Karpas-422 (cell line): ENCODE results near the gene SERINC5. TPM values are rescaled to one million over a fixed set of nuclear protein-coding genes. Genes with fewer than 3 reads are reported as not detected.

ENCODE experiments used
- DNase-seq: peaks from one replicate; pipeline ENCODE4 v3.0.0-alpha.2; 2015
- H2AFZ ChIP-seq: fragments of 200-600 bp; sonication (generic); 2 replicates; pipeline ENCODE4 v1.6.1; 2014; ENCODE audit warnings: antibody characterized with exemption, low read length, mixed read lengths
- H3K27ac ChIP-seq: fragments of 200-600 bp; sonication (generic); 2 replicates; pipeline ENCODE4 v1.5.1; 2014; ENCODE audit warnings: mild to moderate bottlenecking, low read length, moderate library complexity
- H3K27me3 ChIP-seq: fragments of 200-600 bp; sonication (generic); 2 replicates; pipeline ENCODE4 v1.6.1; 2014; ENCODE audit warnings: low read length, mixed read lengths
- H3K36me3 ChIP-seq: fragments of 200-600 bp; sonication (generic); 2 replicates; pipeline ENCODE4 v1.6.1; 2014; ENCODE audit warnings: low read length, mixed read lengths; ENCODE audit not compliant: insufficient read depth
- H3K4me1 ChIP-seq: fragments of 200-600 bp; sonication (generic); 2 replicates; pipeline ENCODE4 v1.6.1; 2014; ENCODE audit warnings: mild to moderate bottlenecking, low read length, mixed read lengths
- H3K4me2 ChIP-seq: fragments of 200-600 bp; sonication (generic); 2 replicates; pipeline ENCODE4 v1.6.1; 2014; ENCODE audit warnings: low read length, low read depth, mild to moderate bottlenecking; ENCODE audit not compliant: poor library complexity, severe bottlenecking
- H3K4me3 ChIP-seq: fragments of 200-600 bp; sonication (generic); 2 replicates; pipeline ENCODE4 v1.5.1; 2014; ENCODE audit warnings: mild to moderate bottlenecking, antibody characterized with exemption, low read length, mixed read lengths
- H3K79me2 ChIP-seq: fragments of 200-600 bp; sonication (generic); 2 replicates; pipeline ENCODE4 v1.6.1; 2014; ENCODE audit warnings: mild to moderate bottlenecking, low read length, mixed read lengths
- H3K9ac ChIP-seq: fragments of 200-600 bp; sonication (generic); 2 replicates; pipeline ENCODE4 v1.6.0; 2014; ENCODE audit warnings: low read length
- H3K9me2 ChIP-seq: fragments of 200-600 bp; sonication (generic), shearing (Covaris generic); replicated peaks from 2 replicates; pipeline ENCODE4 v1.6.0; 2014; ENCODE audit warnings: mild to moderate bottlenecking, low read length, moderate library complexity; ENCODE audit not compliant: insufficient read depth
- H3K9me3 ChIP-seq: fragments of 300-700, 200-600 bp; sonication (generic); 2 replicates; pipeline ENCODE4 v1.6.1; 2014; ENCODE audit warnings: low read length, mixed read lengths
- H4K20me1 ChIP-seq: fragments of 200-600 bp; sonication (generic); 2 replicates; pipeline ENCODE4 v1.6.1; 2014; ENCODE audit warnings: mild to moderate bottlenecking, antibody characterized with exemption, low read length, low read depth; ENCODE audit not compliant: insufficient read depth
- total RNA-seq: library from RNA; depleted of rRNA; stranded (reverse); fragments of >200 nt; shearing (Covaris generic); gene quantifications from 2 replicates; pipeline ENCODE4 v1.2.3, GENCODE V29; 2014; ENCODE audit warnings: low replicate concordance

Gene SERINC5
- total RNA-seq, 1 experiment from 2014 or later = 4.4 TPM

- H3K27me3 ChIP-seq = no peaks in the 10 kb centered on the region
- no peak overlapping the region for H3K4me3 ChIP-seq
- H4K20me1 ChIP-seq = peaks cover 3% of the 10 kb centered on the region; the same call in 1 of the 2 replicates
- H3K79me2 ChIP-seq = no peaks in the 10 kb centered on the region
- no peak overlapping the region for H2AFZ ChIP-seq
- no peaks in the 10 kb centered on the region for H3K9me2 ChIP-seq
- no peak overlapping the region for H3K4me2 ChIP-seq
- no peak for DNase-seq
- H3K4me1 ChIP-seq = peaks cover 41% of the 10 kb centered on the region
- H3K36me3 ChIP-seq = no peaks in the 10 kb centered on the region
- no peak overlapping the region for H3K9ac ChIP-seq
- no peak overlapping the region for H3K27ac ChIP-seq
- no peaks in the 10 kb centered on the region for H3K9me3 ChIP-seq
Observed at GRCh38 chr5:80250801-80251200, 5.0 kb downstream of the SERINC5 start.

GRCh38 chr5:80249901-80250300, 5.9 kb downstream of the SERINC5 start:
- H3K9me3 ChIP-seq = no peaks in the 10 kb centered on the region
- no peak overlapping the region for H3K27ac ChIP-seq
- no peaks in the 10 kb centered on the region for H3K79me2 ChIP-seq
- peaks cover 3% of the 10 kb centered on the region; the same call in 1 of the 2 replicates for H4K20me1 ChIP-seq
- H2AFZ ChIP-seq = no peak overlapping the region
- no peaks in the 10 kb centered on the region for H3K27me3 ChIP-seq
- H3K4me3 ChIP-seq = no peak overlapping the region
- H3K36me3 ChIP-seq = no peaks in the 10 kb centered on the region
- DNase-seq = no peak
- no peaks in the 10 kb centered on the region for H3K9me2 ChIP-seq
- H3K4me1 ChIP-seq = peaks cover 32% of the 10 kb centered on the region
- H3K4me2 ChIP-seq = no peak overlapping the region
- H3K9ac ChIP-seq = no peak overlapping the region

DNA sequence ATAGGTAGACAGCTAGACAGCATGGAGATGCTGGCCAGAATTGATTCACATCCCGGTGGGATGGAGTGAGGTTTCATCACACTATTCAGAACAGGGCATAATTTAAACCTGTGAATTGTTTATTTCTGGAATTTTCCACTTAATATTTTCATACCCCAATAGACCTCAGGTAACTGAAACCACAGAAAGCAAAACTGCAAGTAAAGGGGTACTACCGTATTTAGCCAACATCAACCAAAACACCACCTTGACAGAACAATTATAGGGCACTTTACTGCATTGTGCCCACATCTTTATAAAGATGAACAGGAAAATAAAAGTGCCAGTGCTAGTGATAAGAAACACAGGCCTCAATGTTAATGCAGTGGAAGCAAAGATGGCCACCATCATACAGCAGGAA, 7.5 kb downstream of the SERINC5 start:
- Histone ChIP-seq H3K27me3 (no peaks in the 10 kb centered on the region), H4K20me1 (peaks cover 3% of the 10 kb centered on the region; the same call in 1 of the 2 replicates), H3K4me1 (peaks cover 25% of the 10 kb centered on the region), H3K9ac (no peak overlapping the region), H3K36me3 (no peaks in the 10 kb centered on the region), H3K27ac (no peak overlapping the region), H2AFZ (no peak overlapping the region), H3K4me3 (no peak overlapping the region), H3K79me2 (no peaks in the 10 kb centered on the region), H3K4me2 (no peak overlapping the region), H3K9me2 (no peaks in the 10 kb centered on the region), H3K9me3 (peaks cover under 1% of the 10 kb centered on the region; the same call in 1 of the 2 replicates)
- no peak for DNase-seq

GRCh38 chr5:80246995-80247729, 8.7 kb downstream of the SERINC5 start:
- Histone ChIP-seq H3K79me2 (no peaks in the 10 kb centered on the region), H3K9me3 (peaks cover 6% of the 10 kb centered on the region), H2AFZ (peak overlapping the region; percentile 31; the same call in 1 of the 2 replicates), H3K27me3 (no peaks in the 10 kb centered on the region), H3K36me3 (no peaks in the 10 kb centered on the region), H3K9me2 (no peaks in the 10 kb centered on the region), H3K4me2 (peak overlapping the region; percentile 48), H3K4me3 (peak overlapping the region; percentile 40; the same call in 1 of the 2 replicates), H3K27ac (peak overlapping the region; percentile 28), H3K4me1 (peaks cover 25% of the 10 kb centered on the region), H3K9ac (peak overlapping the region; percentile 19), H4K20me1 (no peaks in the 10 kb centered on the region)
- peak; percentile 60 for DNase-seq

DNA sequence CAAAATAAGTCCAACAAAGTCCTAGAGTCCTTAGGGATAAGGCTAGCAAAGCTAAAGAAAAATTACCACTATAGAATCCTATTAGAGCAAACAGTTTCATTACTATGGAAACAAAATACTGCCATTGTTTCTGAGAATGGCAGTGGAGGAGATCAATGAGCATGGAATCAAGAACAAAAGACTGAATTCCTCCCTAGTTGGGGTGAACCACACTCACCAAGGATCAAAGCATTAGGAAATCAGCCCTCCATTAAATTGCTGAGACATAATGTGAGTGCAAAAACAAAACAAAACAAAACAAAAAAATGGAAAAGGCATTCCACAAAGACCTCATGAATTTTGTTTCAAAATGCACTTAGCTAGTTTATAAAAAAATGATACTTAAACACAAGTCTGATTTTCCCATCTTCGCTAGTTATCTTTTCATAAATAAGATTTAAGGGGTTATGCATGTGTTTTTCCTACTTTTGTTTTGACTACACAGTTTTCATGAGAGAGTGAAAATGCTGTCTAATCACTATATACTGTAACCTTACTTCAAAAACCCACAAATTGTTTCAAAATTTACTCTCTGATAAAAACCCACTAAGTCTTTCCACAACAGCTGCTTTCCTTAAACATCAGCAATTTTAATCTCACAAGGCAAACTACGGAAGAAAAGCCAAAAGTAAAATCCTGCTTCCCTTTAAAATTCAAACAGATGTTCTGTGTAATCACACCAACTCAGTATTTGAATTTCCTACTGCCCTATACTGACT, 9.7 kb downstream of the SERINC5 start:
- H3K27me3 ChIP-seq = no peaks in the 10 kb centered on the region
- H3K9ac ChIP-seq = no peak overlapping the region
- no peaks in the 10 kb centered on the region for H3K9me2 ChIP-seq
- H3K9me3 ChIP-seq = peaks cover 14% of the 10 kb centered on the region
- H2AFZ ChIP-seq = no peak overlapping the region
- H4K20me1 ChIP-seq = no peaks in the 10 kb centered on the region
- peak overlapping the region; percentile 28 for H3K27ac ChIP-seq
- peaks cover 8% of the 10 kb centered on the region; the same call in 1 of the 2 replicates for H3K36me3 ChIP-seq
- DNase-seq = no peak
- H3K4me1 ChIP-seq = peaks cover 25% of the 10 kb centered on the region
- no peak overlapping the region for H3K4me3 ChIP-seq
- H3K4me2 ChIP-seq = peak overlapping the region; percentile 48
- H3K79me2 ChIP-seq = no peaks in the 10 kb centered on the region

GRCh38 chr5:80243567-80243966, 12.3 kb downstream of the SERINC5 start:
- Histone ChIP-seq H3K9me3 (peaks cover 20% of the 10 kb centered on the region), H3K27ac (no peak overlapping the region), H3K27me3 (no peaks in the 10 kb centered on the region), H3K79me2 (no peaks in the 10 kb centered on the region), H3K4me3 (no peak overlapping the region), H3K4me1 (peaks cover 49% of the 10 kb centered on the region), H2AFZ (no peak overlapping the region), H3K9ac (no peak overlapping the region), H3K4me2 (no peak overlapping the region), H3K9me2 (no peaks in the 10 kb centered on the region), H3K36me3 (peaks cover 8% of the 10 kb centered on the region; the same call in 1 of the 2 replicates), H4K20me1 (no peaks in the 10 kb centered on the region)
- DNase-seq = no peak

DNA sequence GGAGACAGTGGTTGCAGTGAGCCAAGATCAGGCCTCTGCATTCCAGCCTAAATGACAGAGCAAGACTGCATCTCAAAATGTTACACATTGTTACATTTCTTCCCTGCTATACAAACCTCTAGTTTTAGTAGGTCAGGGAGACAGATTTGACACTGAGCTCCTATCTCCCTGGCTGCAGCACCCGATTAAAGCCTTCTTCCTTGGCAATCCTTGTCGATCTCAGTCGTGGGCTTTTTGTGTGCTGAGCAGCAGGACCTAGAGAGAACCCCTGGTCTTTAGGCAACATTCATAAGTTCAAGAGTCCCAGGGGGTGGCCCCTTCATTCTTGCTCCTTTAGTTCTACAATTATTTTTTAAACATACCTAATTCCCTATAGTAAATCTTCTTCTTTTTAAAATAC, 13.0 kb downstream of the SERINC5 start:
- no peak overlapping the region for H3K9ac ChIP-seq
- no peak overlapping the region for H3K4me2 ChIP-seq
- no peak overlapping the region for H2AFZ ChIP-seq
- H3K4me1 ChIP-seq = peaks cover 51% of the 10 kb centered on the region
- H3K4me3 ChIP-seq = no peak overlapping the region
- no peaks in the 10 kb centered on the region for H3K79me2 ChIP-seq
- H3K27me3 ChIP-seq = no peaks in the 10 kb centered on the region
- peaks cover 8% of the 10 kb centered on the region; the same call in 1 of the 2 replicates for H3K36me3 ChIP-seq
- H3K27ac ChIP-seq = no peak overlapping the region
- DNase-seq = no peak
- H4K20me1 ChIP-seq = no peaks in the 10 kb centered on the region
- H3K9me2 ChIP-seq = no peaks in the 10 kb centered on the region
- H3K9me3 ChIP-seq = peaks cover 20% of the 10 kb centered on the region

DNA sequence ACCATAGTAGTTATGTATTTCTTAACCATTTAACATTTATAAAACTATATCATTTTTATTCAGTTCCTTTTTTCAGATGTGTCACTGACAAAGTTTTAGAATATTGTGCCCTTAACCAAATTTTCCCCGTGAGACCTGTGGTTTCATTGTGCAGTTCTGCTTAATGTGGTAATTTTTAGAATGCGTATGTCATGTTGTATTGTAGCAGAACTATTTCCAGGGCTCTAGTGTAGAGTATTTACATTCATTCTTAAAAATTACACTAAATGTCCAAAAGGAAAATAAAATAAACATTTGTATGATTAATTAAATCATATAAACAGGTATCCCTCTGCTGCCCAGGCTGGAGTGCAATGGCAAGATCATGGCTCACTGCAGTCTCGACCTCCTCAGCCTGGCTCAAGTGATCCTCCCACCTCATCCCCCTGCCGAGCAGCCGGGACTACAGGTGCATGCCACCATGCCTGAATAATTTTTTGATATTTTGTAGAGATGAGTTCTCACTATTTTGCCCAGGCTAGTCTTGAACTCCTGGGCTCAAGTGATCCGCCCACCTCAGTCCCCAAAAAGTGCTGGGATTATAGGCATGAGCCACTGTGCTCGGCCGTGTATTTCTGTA, 15.4 kb downstream of the SERINC5 start:
- no peaks in the 10 kb centered on the region for H3K79me2 ChIP-seq
- H4K20me1 ChIP-seq = no peaks in the 10 kb centered on the region
- peak overlapping the region; percentile 32 for H3K4me3 ChIP-seq
- H2AFZ ChIP-seq = peak overlapping the region; percentile 2
- peaks cover 36% of the 10 kb centered on the region for H3K4me1 ChIP-seq
- DNase-seq = peak; percentile 81
- H3K27me3 ChIP-seq = no peaks in the 10 kb centered on the region
- H3K9me3 ChIP-seq = peaks cover 20% of the 10 kb centered on the region
- H3K27ac ChIP-seq = peak overlapping the region; percentile 93
- peak overlapping the region; percentile 66 for H3K4me2 ChIP-seq
- H3K9me2 ChIP-seq = no peaks in the 10 kb centered on the region
- H3K36me3 ChIP-seq = peaks cover 8% of the 10 kb centered on the region; the same call in 1 of the 2 replicates
- H3K9ac ChIP-seq = peak overlapping the region; percentile 47; the same call in 1 of the 2 replicates
